Measurements from ENCODE around the gene MRPS34.

The MRPS34 gene

DNA sequence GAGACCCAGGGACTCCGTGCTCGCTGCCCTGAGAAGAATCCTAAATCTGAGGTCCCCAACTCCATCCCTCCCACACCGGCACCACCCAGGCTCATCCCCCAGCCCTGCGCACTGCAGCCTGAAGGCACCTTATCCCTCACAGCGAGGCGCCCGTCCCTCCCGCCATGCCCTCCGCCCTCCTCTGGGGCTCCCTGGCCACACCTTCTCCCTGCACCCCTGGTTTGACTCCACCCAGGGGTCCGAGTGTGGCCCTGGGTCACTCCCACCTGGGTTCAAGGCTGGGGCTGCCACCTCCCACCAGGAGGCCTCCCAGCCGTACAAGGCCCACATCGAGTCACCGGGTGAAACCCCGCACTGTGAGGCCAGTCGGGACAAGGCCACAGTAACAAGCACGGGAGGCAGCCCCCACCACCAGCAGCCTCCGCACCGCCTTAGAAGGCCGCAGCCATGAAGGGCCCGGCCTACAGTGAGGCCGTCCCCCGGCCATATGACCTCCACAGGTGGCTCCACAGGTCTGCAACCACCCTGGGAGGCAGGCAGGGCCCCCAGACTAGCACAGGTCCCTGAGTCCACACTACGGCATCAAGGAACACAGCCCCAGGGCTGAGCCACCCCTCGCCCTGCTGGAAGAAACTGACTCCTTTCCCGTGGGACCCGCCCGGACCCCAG lies 45.4 kb upstream of the MRPS34 start:
- DNase-seq (ENCODE audit: low read depth in 2 of 2): no peak
- H3K4me3 ChIP-seq (replicated peaks in 1 of 2; ENCODE audit: low read depth in 2 of 2, low read length in 2 of 2): no peak overlapping the region
- TF ChIP-seq CTCF (IDR thresholded peaks at IDR 0.05; ENCODE audit: low read depth, low read length): no peak

GRCh38 chr16:1817716-1818115 lies 44.8 kb upstream of the MRPS34 start:
- DNase-seq (ENCODE audit: low read depth in 2 of 2): no peak
- H3K4me3 ChIP-seq (replicated peaks in 1 of 2; ENCODE audit: low read depth in 2 of 2, low read length in 2 of 2): no peak overlapping the region
- TF ChIP-seq CTCF (IDR thresholded peaks at IDR 0.05; ENCODE audit: low read depth, low read length): no peak

DNA sequence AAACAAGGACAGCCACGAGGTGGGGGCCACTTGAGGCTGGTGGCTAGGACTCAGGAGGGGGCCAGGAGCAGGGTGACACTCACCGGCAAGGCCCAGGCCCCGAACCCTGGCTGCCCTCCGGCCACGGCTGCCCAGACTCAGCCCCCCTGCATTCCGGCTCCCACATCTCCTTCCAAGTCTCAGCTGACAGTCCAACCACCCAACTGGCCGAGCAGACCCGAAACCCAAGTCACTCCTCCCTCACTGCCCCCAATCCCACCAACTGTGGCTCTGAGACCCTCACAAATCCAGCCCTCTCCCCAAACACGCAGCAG lies 44.3 kb upstream of the MRPS34 start:
- H3K4me3 ChIP-seq (replicated peaks in 1 of 2; ENCODE audit: low read depth in 2 of 2, low read length in 2 of 2): no peak overlapping the region
- DNase-seq (ENCODE audit: low read depth in 2 of 2): no peak
- TF ChIP-seq CTCF (IDR thresholded peaks at IDR 0.05; ENCODE audit: low read depth, low read length): no peak

GRCh38 chr16:1816396-1817275 lies 43.7 kb upstream of the MRPS34 start:
- no peak for DNase-seq (ENCODE audit: low read depth in 2 of 2)
- TF ChIP-seq CTCF (IDR thresholded peaks at IDR 0.05; ENCODE audit: low read depth, low read length): no peak
- H3K4me3 ChIP-seq (replicated peaks in 1 of 2; ENCODE audit: low read depth in 2 of 2, low read length in 2 of 2): no peak overlapping the region

DNA sequence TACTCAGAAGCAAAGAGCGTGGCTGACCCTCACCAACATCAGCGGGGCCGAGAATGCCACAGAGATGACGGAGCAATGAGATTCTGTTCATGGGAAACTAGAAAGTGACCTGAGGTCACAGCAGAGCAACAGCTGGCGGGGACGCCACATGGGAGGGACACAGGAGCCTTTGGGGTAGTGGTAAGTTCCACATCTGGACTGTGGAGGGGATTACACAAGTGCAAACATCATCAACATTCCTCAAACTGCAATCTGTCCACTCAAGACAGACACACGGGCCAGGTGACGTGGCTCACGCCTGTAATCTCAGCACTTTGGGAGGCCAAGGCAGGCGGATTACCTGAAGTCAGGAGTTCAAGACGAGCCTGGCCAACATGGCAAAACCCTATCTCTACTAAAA lies 42.5 kb upstream of the MRPS34 start:
- no peak for DNase-seq (ENCODE audit: low read depth in 2 of 2)
- no peak overlapping the region for H3K4me3 ChIP-seq (replicated peaks in 1 of 2; ENCODE audit: low read depth in 2 of 2, low read length in 2 of 2)
- TF ChIP-seq CTCF (IDR thresholded peaks at IDR 0.05; ENCODE audit: low read depth, low read length): no peak

DNA sequence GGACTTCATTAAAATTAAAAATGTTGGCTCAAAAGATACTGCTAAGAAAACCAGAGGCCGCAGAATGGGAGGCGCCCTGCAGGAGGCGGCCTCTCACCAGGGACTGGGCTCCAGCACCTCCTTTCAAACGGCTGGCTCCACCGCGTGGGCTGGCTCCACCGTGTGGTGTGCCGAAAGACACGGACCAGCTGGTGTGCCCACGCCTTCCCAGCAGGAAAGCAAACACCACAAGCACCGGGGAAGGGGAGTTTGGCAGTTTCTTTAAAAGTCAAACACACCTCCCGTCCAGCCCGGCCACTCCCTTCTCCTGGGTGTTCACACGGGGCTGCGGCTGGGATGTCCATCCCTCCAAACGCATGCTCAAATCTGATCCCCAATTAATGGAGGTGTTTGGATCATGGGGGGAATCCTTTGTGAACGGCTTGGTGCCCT lies 39.8 kb upstream of the MRPS34 start:
- H3K4me3 ChIP-seq (replicated peaks in 1 of 2; ENCODE audit: low read depth in 2 of 2, low read length in 2 of 2): no peak overlapping the region
- peak; percentile 57 for TF ChIP-seq CTCF (IDR thresholded peaks at IDR 0.05; ENCODE audit: low read depth, low read length)
- DNase-seq (ENCODE audit: low read depth in 2 of 2): peak; percentile 72 to 89

All from cardiac fibroblast (primary cell).